Esophagus muscularis mucosa (tissue), 4 donors: ENCODE results near the gene SNX20. TPM values are rescaled to one million over a fixed set of nuclear protein-coding genes. Genes with fewer than 3 reads are reported as not detected.

Source experiments
- DNase-seq: peaks from one replicate; pipeline ENCODE4 v3.0.0-alpha.2; 2017; ENCODE audit errors: extremely low spot score
- H3K27ac ChIP-seq, 4 donors: fragments of 200-600 bp; sonication (generic); replicated peaks in 1 of 4; 1 replicate in 3 of 4; 2 replicates in 1 of 4; pipeline ENCODE4 v1.5.1; 2016 to 2019; ENCODE audit warnings: mild to moderate bottlenecking in 1 of 4
- H3K27me3 ChIP-seq, 4 donors: fragments of 200-600 bp; sonication (generic); one replicate each; pipeline versions ENCODE4 v1.5.1 to v1.6.0; 2016 to 2019
- H3K36me3 ChIP-seq, 4 donors: fragments of 200-600 bp; sonication (generic); one replicate each; pipeline ENCODE4 v1.5.1; 2016 to 2019
- H3K4me1 ChIP-seq, 4 donors: fragments of 200-600 bp; sonication (generic); one replicate each; pipeline ENCODE4 v1.5.1; 2016 to 2019
- H3K4me3 ChIP-seq, 4 donors: fragments of 200-600 bp; sonication (generic); 1 replicate in 2 of 4; 2 replicates in 2 of 4; pipeline ENCODE4 v1.5.1; 2016 to 2019; ENCODE audit warnings: mild to moderate bottlenecking in 4 of 4, moderate library complexity in 1 of 4
- H3K9me3 ChIP-seq, 4 donors: fragments of 200-600 bp; sonication (generic); 1 replicate in 3 of 4; 2 replicates in 1 of 4; pipeline ENCODE4 v1.5.1; 2016 to 2019
- EP300 ChIP-seq: sonication (generic); formaldehyde crosslinking; IDR thresholded peaks from one replicate; pipeline ENCODE4 v1.6.1; 2017; ENCODE audit warnings: antibody characterized with exemption
- POLR2A ChIP-seq: fragments of 450-650 bp; IDR thresholded peaks from one replicate; pipeline ENCODE4 v1.6.1; 2017; ENCODE audit warnings: antibody characterized with exemption, moderate library complexity, mild to moderate bottlenecking, low read depth
- POLR2AphosphoS5 ChIP-seq, 2 donors: sonication (generic); formaldehyde crosslinking; IDR thresholded peaks; one replicate each; pipeline ENCODE4 v1.6.1; 2017; ENCODE audit warnings: antibody characterized with exemption in 2 of 2
- WGBS: methylation state at CpG from one replicate; pipeline ENCODE4 v1.1.5; 2018; 5-methylcytosine and 5-hydroxymethylcytosine counted together
- intact Hi-C: fragments of 100-400 bp; cut with DNase I; formaldehyde crosslinking; loops from one replicate; pipeline ENCODE4 v1.15.1; 2023
- total RNA-seq, 4 donors: library from RNA; depleted of rRNA; stranded (reverse); fragments of >200 nt; gene quantifications; one replicate each; pipeline versions ENCODE4 v1.1.0 to v1.2.1, GENCODE V29; 2016
- TF ChIP-seq, protein P1 (sequence below), 3 experiments: fragments of 200-600 bp in 2 of 3; fragments of 450-650 bp in 1 of 3; sonication (generic) in 2 of 3; IDR thresholded peaks; one replicate each; pipeline ENCODE4 v1.5.1; 2017 to 2019; ENCODE audit warnings: antibody characterized with exemption in 3 of 3, mild to moderate bottlenecking in 2 of 3, moderate library complexity in 1 of 3

The SNX20 gene
- total RNA-seq, 4 donors from 2014 or later: 0.39 to 5.0 (median 1.8) TPM

DNA sequence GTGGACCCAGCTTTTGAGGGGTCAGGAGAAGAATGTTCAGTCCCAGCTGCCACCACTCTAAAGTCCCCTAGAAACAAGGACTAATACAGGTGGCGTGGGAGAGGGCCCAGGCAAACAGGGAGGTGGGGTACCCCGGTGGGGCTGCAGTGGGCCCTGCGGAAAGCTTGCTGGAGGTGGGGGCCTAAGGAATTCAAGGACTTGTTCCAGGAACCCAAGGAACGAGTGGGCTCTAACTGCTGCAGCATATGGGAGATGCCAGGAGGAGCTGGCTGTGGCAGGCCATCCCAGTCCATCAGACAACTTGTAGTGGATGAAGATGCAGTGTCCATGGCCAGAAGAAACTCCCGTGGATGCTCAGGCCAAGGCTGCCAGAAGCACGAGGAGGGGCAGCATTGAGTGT is 10.6 kb downstream of the SNX20 start:
- WGBS: 93% methylated on average over 6 of the region's 6 CpGs
- H3K27ac ChIP-seq: no peak overlapping the region
- peaks cover 5 to 22% (median 20%) of the 10 kb centered on the region in 4 donors for H3K4me1 ChIP-seq
- peaks cover 0 to 18% (median 12%) of the 10 kb centered on the region in 4 donors for H3K9me3 ChIP-seq
- H3K36me3 ChIP-seq: peaks cover 0 to 7% (median 0%) of the 10 kb centered on the region in 4 donors
- TF ChIP-seq POLR2AphosphoS5 (IDR thresholded peaks at IDR 0.05): no peak
- TF ChIP-seq, protein P1, sequence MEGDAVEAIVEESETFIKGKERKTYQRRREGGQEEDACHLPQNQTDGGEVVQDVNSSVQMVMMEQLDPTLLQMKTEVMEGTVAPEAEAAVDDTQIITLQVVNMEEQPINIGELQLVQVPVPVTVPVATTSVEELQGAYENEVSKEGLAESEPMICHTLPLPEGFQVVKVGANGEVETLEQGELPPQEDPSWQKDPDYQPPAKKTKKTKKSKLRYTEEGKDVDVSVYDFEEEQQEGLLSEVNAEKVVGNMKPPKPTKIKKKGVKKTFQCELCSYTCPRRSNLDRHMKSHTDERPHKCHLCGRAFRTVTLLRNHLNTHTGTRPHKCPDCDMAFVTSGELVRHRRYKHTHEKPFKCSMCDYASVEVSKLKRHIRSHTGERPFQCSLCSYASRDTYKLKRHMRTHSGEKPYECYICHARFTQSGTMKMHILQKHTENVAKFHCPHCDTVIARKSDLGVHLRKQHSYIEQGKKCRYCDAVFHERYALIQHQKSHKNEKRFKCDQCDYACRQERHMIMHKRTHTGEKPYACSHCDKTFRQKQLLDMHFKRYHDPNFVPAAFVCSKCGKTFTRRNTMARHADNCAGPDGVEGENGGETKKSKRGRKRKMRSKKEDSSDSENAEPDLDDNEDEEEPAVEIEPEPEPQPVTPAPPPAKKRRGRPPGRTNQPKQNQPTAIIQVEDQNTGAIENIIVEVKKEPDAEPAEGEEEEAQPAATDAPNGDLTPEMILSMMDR (IDR thresholded peaks at IDR 0.05): no peak
- no peak for TF ChIP-seq POLR2A
- no peak for TF ChIP-seq EP300
- peaks cover 0 to 9% (median 3%) of the 10 kb centered on the region in 4 donors for H3K27me3 ChIP-seq
- no peak for DNase-seq
- intact Hi-C loops: no loop called here
- H3K4me3 ChIP-seq: no peak overlapping the region

DNA sequence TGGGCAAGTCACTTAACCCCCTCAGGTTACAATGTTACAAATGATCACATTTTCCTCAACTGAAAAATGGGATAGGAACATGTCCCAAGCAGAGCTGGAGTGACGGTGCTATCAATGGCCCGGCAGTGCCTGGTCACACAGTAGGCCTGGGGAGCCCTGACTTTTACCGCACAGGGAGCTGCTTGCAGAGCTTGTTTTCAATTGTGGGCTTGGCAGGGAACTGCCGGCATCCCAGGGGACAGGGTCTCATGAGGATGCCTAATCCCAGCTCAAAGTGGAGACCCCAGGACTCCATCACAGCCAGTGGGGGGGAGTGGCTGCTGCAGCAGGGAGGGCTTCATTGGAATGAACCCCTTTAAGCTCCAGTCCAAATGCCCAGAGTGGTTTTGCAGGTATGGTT is 11.4 kb downstream of the SNX20 start:
- intact Hi-C loops: loop anchor here (10.0 kb wide), 2 partner anchors 125 to 425 kb away; partner anchors contain the start of gene NKD1

DNA sequence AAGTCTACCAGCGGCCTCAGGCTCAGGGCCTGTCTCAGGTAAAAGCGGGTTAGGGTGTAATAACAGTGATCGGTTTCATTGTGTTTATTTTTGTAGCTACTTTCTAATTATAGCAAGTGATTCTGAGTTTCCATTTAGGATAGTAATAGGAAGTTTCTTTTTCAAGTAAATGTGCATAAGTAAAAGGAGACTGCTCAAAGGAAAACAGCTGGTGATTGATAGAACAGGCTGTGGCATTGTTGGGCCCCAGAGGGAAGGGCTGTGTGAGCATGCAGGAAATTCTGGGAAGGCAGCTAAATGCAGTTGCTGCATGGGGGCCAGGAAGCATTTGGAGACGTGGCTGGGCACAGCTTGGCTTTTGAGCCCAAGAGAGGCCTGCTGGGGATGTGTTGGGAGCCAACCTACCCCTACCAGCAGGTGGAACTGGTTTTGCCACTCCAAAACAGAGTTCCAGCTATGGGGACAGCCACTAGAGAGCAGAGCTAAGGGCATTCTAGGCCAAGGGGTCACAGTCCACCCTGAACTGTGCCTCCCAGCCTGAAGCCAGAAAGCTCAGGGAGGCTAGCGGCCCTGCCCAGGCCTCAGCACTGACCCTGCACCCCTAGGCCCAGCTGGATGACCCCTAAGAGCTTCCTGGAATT is 12.6 kb downstream of the SNX20 start:
- no peak for DNase-seq
- Histone ChIP-seq H3K9me3 (peaks cover 0 to 14% (median 12%) of the 10 kb centered on the region in 4 donors), H3K27ac (peak overlapping the region; percentile 10 to 68 (median 26)), H3K27me3 (peaks cover 0 to 4% (median under 1%) of the 10 kb centered on the region in 4 donors), H3K4me3 (no peak overlapping the region), H3K4me1 (peaks cover 10 to 31% (median 29%) of the 10 kb centered on the region in 4 donors), H3K36me3 (peaks cover 0 to 2% (median 0%) of the 10 kb centered on the region in 4 donors)
- TF ChIP-seq, protein P1 (IDR thresholded peaks at IDR 0.05): no peak
- no peak for TF ChIP-seq POLR2A
- no peak for TF ChIP-seq EP300
- no peak for TF ChIP-seq POLR2AphosphoS5 (IDR thresholded peaks at IDR 0.05)
- 35% methylated on average over 4 of the region's 5 CpGs for WGBS
- intact Hi-C loops: loop anchor here (10.0 kb wide), 2 partner anchors 124 to 424 kb away; partner anchors contain the start of gene NKD1

More for the DNA sequence above, 11.4 kb downstream of the SNX20 start:
- H3K36me3 ChIP-seq: peaks cover 0 to 7% (median 0%) of the 10 kb centered on the region in 4 donors
- H3K27me3 ChIP-seq: peaks cover 0 to 9% (median 3%) of the 10 kb centered on the region in 4 donors
- WGBS: 91% methylated on average over 3 of the region's 4 CpGs
- H3K27ac ChIP-seq: no peak overlapping the region
- peaks cover 9 to 28% (median 27%) of the 10 kb centered on the region in 4 donors for H3K4me1 ChIP-seq
- DNase-seq: no peak
- H3K9me3 ChIP-seq: peaks cover 0 to 18% (median 12%) of the 10 kb centered on the region in 4 donors
- no peak overlapping the region for H3K4me3 ChIP-seq
- TF ChIP-seq EP300 (no peak), POLR2A (no peak), POLR2AphosphoS5 (IDR thresholded peaks at IDR 0.05) (no peak)
- TF ChIP-seq, protein P1 (IDR thresholded peaks at IDR 0.05): no peak

DNA sequence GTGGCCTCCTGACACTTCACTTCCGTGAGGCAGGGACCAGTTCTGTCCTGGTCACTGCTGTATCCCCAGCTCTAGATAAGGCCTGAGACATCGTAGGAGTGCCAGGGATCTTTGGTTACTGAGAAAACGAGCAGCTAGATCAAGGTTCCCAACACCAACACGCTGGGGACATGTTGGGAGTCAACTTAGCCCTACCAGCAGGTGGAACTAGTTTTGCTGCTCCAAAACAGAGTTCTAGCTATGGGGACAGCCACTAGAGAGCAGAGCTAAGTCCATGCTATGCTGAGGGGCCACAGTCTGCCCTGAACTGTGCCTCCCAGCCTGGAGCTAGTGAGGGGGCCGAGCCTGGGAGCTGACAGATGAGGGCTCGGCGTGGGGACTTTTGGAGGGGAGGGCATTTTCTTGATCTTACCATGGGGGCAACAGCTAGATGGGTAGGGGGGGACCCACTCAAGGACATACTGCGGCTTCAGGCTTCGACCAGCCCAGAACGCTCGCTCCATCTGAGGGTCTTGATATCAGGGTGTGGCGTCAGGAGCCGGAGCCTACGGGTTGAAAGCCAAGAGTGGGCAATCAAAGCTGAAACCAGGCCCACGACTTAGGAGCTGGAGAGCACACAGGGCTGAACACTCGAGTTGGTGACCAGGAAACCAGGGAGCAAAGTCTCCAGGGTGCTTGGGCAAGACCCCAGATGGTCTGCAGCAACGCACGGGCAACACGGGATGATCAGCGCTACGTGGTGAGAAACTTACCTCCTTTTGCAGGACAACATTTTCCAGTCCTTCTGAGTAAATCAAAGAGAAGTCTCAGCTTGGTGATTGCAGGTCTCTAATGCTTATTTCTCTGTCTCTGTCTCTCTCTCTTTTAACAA is 13.4 kb downstream of the SNX20 start:
- H3K4me3 ChIP-seq: no peak overlapping the region
- no peak for DNase-seq
- 81% methylated on average over 13 of the region's 21 CpGs for WGBS
- peaks cover 0 to 12% (median 10%) of the 10 kb centered on the region in 4 donors for H3K9me3 ChIP-seq
- H3K27me3 ChIP-seq: no peaks in the 10 kb centered on the region
- peak overlapping the region in 3 of 4 donors; percentile 10 to 68 (median 26) for H3K27ac ChIP-seq
- H3K4me1 ChIP-seq: peaks cover 10 to 31% (median 29%) of the 10 kb centered on the region in 4 donors
- H3K36me3 ChIP-seq: no peaks in the 10 kb centered on the region
- intact Hi-C loops: loop anchor here (10.0 kb wide), 2 partner anchors 123 to 423 kb away; partner anchors contain the start of gene NKD1
- no peak for TF ChIP-seq POLR2A
- TF ChIP-seq, protein P1 (IDR thresholded peaks at IDR 0.05): no peak
